ENCODE data around the gene NCLN. TPM values are rescaled to one million over a fixed set of nuclear protein-coding genes. Genes with fewer than 3 reads are reported as not detected.
A peak's percentile ranks its signal among the peaks of the same experiment; 100 is the strongest.

Gene NCLN
- total and polyA plus RNA-seq, 9 of the 15 experiments (the other 6 are each of a cell fraction or from before 2014, with no cell fraction given) = 3.8 to 126 (median 39.6) TPM

- H3K27ac ChIP-seq (ENCODE audit: extremely low read depth, low read depth, low read length) = no peak overlapping the region
- no peak for ATAC-seq
- intact Hi-C loops (cut with micrococcal nuclease) (no loop called here), in situ Hi-C loops (cut with MboI) (no loop called here)
- H3K9me1 ChIP-seq (ENCODE audit: control insufficient read depth, insufficient read depth, low read length) = no peaks in the 10 kb centered on the region
- no peak overlapping the region for H2AFZ ChIP-seq (ENCODE audit: low read depth, low read length)
- H3K4me1 ChIP-seq (replicated peaks in 1 of 2; ENCODE audit: control insufficient read depth in 2 of 2, insufficient read depth in 2 of 2, low read length in 2 of 2) = peaks cover 0 to 28% of the 10 kb centered on the region in 2 experiments; a peak in 3 of 5 replicates
- no peak overlapping the region for H3K4me2 ChIP-seq (ENCODE audit: insufficient read depth, low read length)
- no peaks in the 10 kb centered on the region for H3K36me3 ChIP-seq (ENCODE audit: control insufficient read depth, insufficient read depth, low read length)
- no TSS peak for BruUV-seq (replicated peaks)
- WGBS (ENCODE audit: insufficient coverage, low coverage, missing lambda C conversion rate) = 89% methylated on average over 7 of the region's 20 CpGs
- H3K79me2 ChIP-seq (ENCODE audit: control insufficient read depth, insufficient read depth, low read length) = no peaks in the 10 kb centered on the region
- H3K9ac ChIP-seq (ENCODE audit: insufficient read depth in 1 of 2, low read depth in 2 of 2, low read length in 2 of 2) = no peak overlapping the region
- TF ChIP-seq, protein P1, sequence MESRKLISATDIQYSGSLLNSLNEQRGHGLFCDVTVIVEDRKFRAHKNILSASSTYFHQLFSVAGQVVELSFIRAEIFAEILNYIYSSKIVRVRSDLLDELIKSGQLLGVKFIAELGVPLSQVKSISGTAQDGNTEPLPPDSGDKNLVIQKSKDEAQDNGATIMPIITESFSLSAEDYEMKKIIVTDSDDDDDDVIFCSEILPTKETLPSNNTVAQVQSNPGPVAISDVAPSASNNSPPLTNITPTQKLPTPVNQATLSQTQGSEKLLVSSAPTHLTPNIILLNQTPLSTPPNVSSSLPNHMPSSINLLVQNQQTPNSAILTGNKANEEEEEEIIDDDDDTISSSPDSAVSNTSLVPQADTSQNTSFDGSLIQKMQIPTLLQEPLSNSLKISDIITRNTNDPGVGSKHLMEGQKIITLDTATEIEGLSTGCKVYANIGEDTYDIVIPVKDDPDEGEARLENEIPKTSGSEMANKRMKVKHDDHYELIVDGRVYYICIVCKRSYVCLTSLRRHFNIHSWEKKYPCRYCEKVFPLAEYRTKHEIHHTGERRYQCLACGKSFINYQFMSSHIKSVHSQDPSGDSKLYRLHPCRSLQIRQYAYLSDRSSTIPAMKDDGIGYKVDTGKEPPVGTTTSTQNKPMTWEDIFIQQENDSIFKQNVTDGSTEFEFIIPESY (CRISPR knock-in tag; IDR thresholded peaks at IDR 0.05) = peak; percentile 43; the same call in 1 of the 2 replicates
- no peak for TF ChIP-seq DMBX1 (CRISPR knock-in tag; IDR thresholded peaks at IDR 0.05; ENCODE audit: borderline replicate concordance)
- TF ChIP-seq TAF9B (IDR thresholded peaks at IDR 0.05; ENCODE audit: partially characterized antibody) = no peak
- no peak for TF ChIP-seq CHD1 (IDR thresholded peaks at IDR 0.05; ENCODE audit: low read length)
- no peak overlapping the region for H3K4me3 ChIP-seq
- no peaks in the 10 kb centered on the region for H3K9me3 ChIP-seq (replicated peaks; ENCODE audit: control insufficient read depth, insufficient read depth, low read depth, low read length)
- POLR2A ChIA-PET = no interaction called here
- H3K27me3 ChIP-seq (ENCODE audit: control insufficient read depth in 2 of 2, insufficient read depth in 2 of 2, low read length in 2 of 2) = no peaks in the 10 kb centered on the region; a peak in 1 of 5 replicates
- no peak for DNase-seq (ENCODE audit: extremely low read depth in 1 of 4, low spot score in 3 of 4)
- FAIRE-seq = no peak
- H4K20me1 ChIP-seq (replicated peaks; ENCODE audit: control insufficient read depth, insufficient read depth, low read length) = no peaks in the 10 kb centered on the region
- CTCF ChIA-PET (ENCODE audit: low intra/inter-chr PET ratio) = no interaction called here
Observed at GRCh38 chr19:3148503-3148902, 37.2 kb upstream of the NCLN start.
